Left lung (tissue), 10 donors: ENCODE results near the gene LTBP1. TPM values are rescaled to one million over a fixed set of nuclear protein-coding genes. Genes with fewer than 3 reads are reported as not detected.

Source experiments
- ATAC-seq: fragments of 200-7000 bp; cut with Tn5 transposase; one replicate; pipeline ENCODE4 v1.9.1; 2020; ENCODE audit warnings: moderate library complexity
- DNase-seq, 4 donors: peaks; one replicate each; pipeline ENCODE4 v3.0.0-alpha.2; 2013 to 2020
- H3K27ac ChIP-seq, 2 donors: fragments of 200-600 bp; sonication (generic) in 1 of 2; one replicate each; pipeline versions ENCODE4 v1.5.0 to v1.8.0; 2020 to 2021
- H3K27me3 ChIP-seq, 2 donors: fragments of 200-600 bp; sonication (generic) in 1 of 2; one replicate each; pipeline versions ENCODE4 v1.5.0 to v1.8.0; 2020 to 2021
- H3K36me3 ChIP-seq, 2 donors: fragments of 200-600 bp; sonication (generic) in 1 of 2; one replicate each; pipeline versions ENCODE4 v1.5.0 to v1.8.0; 2020 to 2021
- H3K4me1 ChIP-seq, 2 donors: fragments of 200-600 bp; one replicate each; pipeline ENCODE4 v1.8.0; 2021
- H3K4me3 ChIP-seq, 2 donors: fragments of 200-600 bp; sonication (generic) in 1 of 2; one replicate each; pipeline versions ENCODE4 v1.5.0 to v1.8.0; 2020 to 2021; ENCODE audit warnings: mild to moderate bottlenecking in 1 of 2
- H3K9me3 ChIP-seq, 2 donors: fragments of 200-600 bp; sonication (generic) in 1 of 2; one replicate each; pipeline versions ENCODE4 v1.5.0 to v1.8.0; 2020 to 2021
- intact Hi-C, 2 donors: fragments of 100-400 bp; cut with DNase I; formaldehyde crosslinking; loops; one replicate each; pipeline versions ENCODE4 v1.11.2 to v1.14.2; 2022
- polyA plus RNA-seq, 6 donors: library from polyadenylated mRNA; unstranded; fragments of 120-200 nt; gene quantifications; one replicate each; pipeline ENCODE4 v1.2.1, GENCODE V29; 2013; ENCODE audit not compliant: insufficient read length in 6 of 6
- total RNA-seq, 2 donors: library from RNA; stranded (reverse); fragmentation: NEBNext Ultra II Directional; extraction: Animal tissue kit (Norgen Biotek cat#: 25700); gene quantifications; one replicate each; pipeline ENCODE4 v1.2.1, GENCODE V29; 2021
- TF ChIP-seq, protein P1 (sequence below), 2 donors: fragments of 200-600 bp; sonication (generic) in 1 of 2; IDR thresholded peaks; one replicate each; pipeline versions ENCODE4 v1.5.0 to v1.8.0; 2021; ENCODE audit warnings: antibody characterized with exemption in 2 of 2
- donor health status: DM: no; HTN: yes; CAD: no.
- donor health status: DM: no; HTN: no; CAD: no.

LTBP1 gene
- total and polyA plus RNA-seq, 8 donors: 35.4 to 81.2 (median 50.9) TPM

GRCh38 chr2:33134791-33135560 lies 188.2 kb downstream of the LTBP1 start:
- Histone ChIP-seq H3K4me3 (peak overlapping the region; percentile 0 to 7), H3K27ac (peak overlapping the region; percentile 48 to 81), H3K27me3 (no peaks in the 10 kb centered on the region), H3K4me1 (peaks cover 9 to 20% of the 10 kb centered on the region in 2 donors), H3K36me3 (no peaks in the 10 kb centered on the region), H3K9me3 (no peaks in the 10 kb centered on the region)
- intact Hi-C loops: no loop called here
- ATAC-seq (peak; percentile 9), DNase-seq (peak in 2 of 4 donors; percentile 51 to 59)
- TF ChIP-seq, protein P1, sequence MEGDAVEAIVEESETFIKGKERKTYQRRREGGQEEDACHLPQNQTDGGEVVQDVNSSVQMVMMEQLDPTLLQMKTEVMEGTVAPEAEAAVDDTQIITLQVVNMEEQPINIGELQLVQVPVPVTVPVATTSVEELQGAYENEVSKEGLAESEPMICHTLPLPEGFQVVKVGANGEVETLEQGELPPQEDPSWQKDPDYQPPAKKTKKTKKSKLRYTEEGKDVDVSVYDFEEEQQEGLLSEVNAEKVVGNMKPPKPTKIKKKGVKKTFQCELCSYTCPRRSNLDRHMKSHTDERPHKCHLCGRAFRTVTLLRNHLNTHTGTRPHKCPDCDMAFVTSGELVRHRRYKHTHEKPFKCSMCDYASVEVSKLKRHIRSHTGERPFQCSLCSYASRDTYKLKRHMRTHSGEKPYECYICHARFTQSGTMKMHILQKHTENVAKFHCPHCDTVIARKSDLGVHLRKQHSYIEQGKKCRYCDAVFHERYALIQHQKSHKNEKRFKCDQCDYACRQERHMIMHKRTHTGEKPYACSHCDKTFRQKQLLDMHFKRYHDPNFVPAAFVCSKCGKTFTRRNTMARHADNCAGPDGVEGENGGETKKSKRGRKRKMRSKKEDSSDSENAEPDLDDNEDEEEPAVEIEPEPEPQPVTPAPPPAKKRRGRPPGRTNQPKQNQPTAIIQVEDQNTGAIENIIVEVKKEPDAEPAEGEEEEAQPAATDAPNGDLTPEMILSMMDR (IDR thresholded peaks at IDR 0.05): no peak

GRCh38 chr2:33135645-33136044 lies 188.9 kb downstream of the LTBP1 start:
- TF ChIP-seq, protein P1 (IDR thresholded peaks at IDR 0.05): no peak
- intact Hi-C loops: no loop called here

GRCh38 chr2:33136056-33136455 lies 189.3 kb downstream of the LTBP1 start:
- peak overlapping the region in 1 of 2 donors; percentile 7 for H3K4me3 ChIP-seq
- peak in 1 of 4 donors; percentile 15 for DNase-seq

More at GRCh38 chr2:33135645-33136044, 188.9 kb downstream of the LTBP1 start:
- peak overlapping the region; percentile 48 to 81 for H3K27ac ChIP-seq
- no peaks in the 10 kb centered on the region for H3K9me3 ChIP-seq
- H3K27me3 ChIP-seq: no peaks in the 10 kb centered on the region
- H3K4me1 ChIP-seq: peaks cover 9 to 18% of the 10 kb centered on the region in 2 donors
- H3K4me3 ChIP-seq: peak overlapping the region in 1 of 2 donors; percentile 7
- no peaks in the 10 kb centered on the region for H3K36me3 ChIP-seq
- DNase-seq (peak in 1 of 4 donors; percentile 13), ATAC-seq (no peak)

GRCh38 chr2:33136566-33136965 lies 189.8 kb downstream of the LTBP1 start:
- H3K4me3 ChIP-seq: no peak overlapping the region
- H3K4me1 ChIP-seq: peaks cover 9 to 18% of the 10 kb centered on the region in 2 donors
- TF ChIP-seq, protein P1 (IDR thresholded peaks at IDR 0.05): no peak
- no peak for ATAC-seq
- H3K36me3 ChIP-seq: no peaks in the 10 kb centered on the region
- no peaks in the 10 kb centered on the region for H3K9me3 ChIP-seq
- intact Hi-C loops: no loop called here
- H3K27ac ChIP-seq: peak overlapping the region in 1 of 2 donors; percentile 81
- H3K27me3 ChIP-seq: no peaks in the 10 kb centered on the region
- peak in 1 of 4 donors; percentile 32 for DNase-seq

More at GRCh38 chr2:33136056-33136455, 189.3 kb downstream of the LTBP1 start:
- H3K27ac ChIP-seq: peak overlapping the region in 1 of 2 donors; percentile 81
- no peak for ATAC-seq
- H3K36me3 ChIP-seq: no peaks in the 10 kb centered on the region
- intact Hi-C loops: no loop called here
- peaks cover 9 to 18% of the 10 kb centered on the region in 2 donors for H3K4me1 ChIP-seq
- TF ChIP-seq, protein P1 (IDR thresholded peaks at IDR 0.05): no peak
- no peaks in the 10 kb centered on the region for H3K27me3 ChIP-seq
- no peaks in the 10 kb centered on the region for H3K9me3 ChIP-seq

GRCh38 chr2:33137331-33137730 lies 190.6 kb downstream of the LTBP1 start:
- intact Hi-C loops: no loop called here
- Histone ChIP-seq H3K4me1 (peaks cover 9 to 18% of the 10 kb centered on the region in 2 donors), H3K4me3 (no peak overlapping the region), H3K9me3 (no peaks in the 10 kb centered on the region), H3K36me3 (no peaks in the 10 kb centered on the region), H3K27me3 (no peaks in the 10 kb centered on the region), H3K27ac (peak overlapping the region in 1 of 2 donors; percentile 81)
- DNase-seq: no peak
- ATAC-seq: no peak
- TF ChIP-seq, protein P1 (IDR thresholded peaks at IDR 0.05): no peak
